ENCODE measurements around the gene ANXA9.

DNA sequence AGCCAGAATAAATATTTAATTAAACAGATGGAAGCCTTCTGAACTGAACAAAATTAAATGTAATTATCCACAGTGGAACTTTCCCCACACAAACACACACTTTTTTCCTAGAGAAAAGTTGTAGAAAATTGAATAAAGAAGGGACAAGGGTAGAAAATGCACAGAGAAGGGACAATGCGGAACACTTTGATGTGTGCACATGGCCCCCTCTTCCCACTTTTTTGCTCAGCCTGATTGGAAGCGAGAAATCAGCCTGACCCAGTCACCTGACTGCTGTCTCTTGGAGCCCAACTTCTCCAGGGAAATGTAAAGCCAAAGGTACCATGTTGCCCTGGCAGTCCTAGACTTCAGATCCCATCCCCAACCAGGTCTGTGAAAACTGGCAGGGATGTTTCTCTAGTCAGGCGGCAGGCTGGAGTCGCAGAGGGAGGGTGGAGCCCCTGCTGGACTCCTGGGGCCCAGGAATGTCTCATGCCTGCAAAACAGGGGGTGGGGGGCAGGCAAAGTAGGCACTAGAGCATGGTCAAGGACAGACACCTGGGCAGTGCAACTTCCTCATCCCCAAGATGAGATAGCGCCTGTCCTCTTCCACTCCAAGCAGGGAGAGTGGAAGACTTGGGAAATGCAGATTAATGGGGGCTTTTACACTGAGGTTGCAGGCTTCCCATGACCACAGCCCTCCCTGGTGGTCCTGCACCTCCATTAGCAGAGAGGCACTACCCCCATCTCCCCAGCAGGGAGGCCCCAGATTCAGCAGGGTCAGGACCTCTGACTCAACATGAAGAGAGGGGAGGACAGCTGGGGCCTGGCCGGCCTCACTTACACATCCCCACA, 10.3 kb upstream of the ANXA9 start:
- no peak; the same call in 1 of the 2 replicates for TF ChIP-seq POLR2AphosphoS5 (IDR thresholded peaks at IDR 0.05; ENCODE audit: low read depth)
- TF ChIP-seq, protein P1, sequence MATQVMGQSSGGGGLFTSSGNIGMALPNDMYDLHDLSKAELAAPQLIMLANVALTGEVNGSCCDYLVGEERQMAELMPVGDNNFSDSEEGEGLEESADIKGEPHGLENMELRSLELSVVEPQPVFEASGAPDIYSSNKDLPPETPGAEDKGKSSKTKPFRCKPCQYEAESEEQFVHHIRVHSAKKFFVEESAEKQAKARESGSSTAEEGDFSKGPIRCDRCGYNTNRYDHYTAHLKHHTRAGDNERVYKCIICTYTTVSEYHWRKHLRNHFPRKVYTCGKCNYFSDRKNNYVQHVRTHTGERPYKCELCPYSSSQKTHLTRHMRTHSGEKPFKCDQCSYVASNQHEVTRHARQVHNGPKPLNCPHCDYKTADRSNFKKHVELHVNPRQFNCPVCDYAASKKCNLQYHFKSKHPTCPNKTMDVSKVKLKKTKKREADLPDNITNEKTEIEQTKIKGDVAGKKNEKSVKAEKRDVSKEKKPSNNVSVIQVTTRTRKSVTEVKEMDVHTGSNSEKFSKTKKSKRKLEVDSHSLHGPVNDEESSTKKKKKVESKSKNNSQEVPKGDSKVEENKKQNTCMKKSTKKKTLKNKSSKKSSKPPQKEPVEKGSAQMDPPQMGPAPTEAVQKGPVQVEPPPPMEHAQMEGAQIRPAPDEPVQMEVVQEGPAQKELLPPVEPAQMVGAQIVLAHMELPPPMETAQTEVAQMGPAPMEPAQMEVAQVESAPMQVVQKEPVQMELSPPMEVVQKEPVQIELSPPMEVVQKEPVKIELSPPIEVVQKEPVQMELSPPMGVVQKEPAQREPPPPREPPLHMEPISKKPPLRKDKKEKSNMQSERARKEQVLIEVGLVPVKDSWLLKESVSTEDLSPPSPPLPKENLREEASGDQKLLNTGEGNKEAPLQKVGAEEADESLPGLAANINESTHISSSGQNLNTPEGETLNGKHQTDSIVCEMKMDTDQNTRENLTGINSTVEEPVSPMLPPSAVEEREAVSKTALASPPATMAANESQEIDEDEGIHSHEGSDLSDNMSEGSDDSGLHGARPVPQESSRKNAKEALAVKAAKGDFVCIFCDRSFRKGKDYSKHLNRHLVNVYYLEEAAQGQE (IDR thresholded peaks at IDR 0.05; ENCODE audit: unreplicated experiment): no peak
- TF ChIP-seq EZH2phosphoT487 (IDR thresholded peaks at IDR 0.05; ENCODE audit: unreplicated experiment): no peak
- no peak for TF ChIP-seq EZH2 (IDR thresholded peaks at IDR 0.05; ENCODE audit: low read depth, unreplicated experiment)
